A549 (cell line): ENCODE measurements around the gene GSX1. TPM values are rescaled to one million over a fixed set of nuclear protein-coding genes. Genes with fewer than 3 reads are reported as not detected.

Source experiments
- ATAC-seq, 2 experiments: fragments of 200-7000 bp in 1 of 2; fragments of >200 bp in 1 of 2; cut with Nextera tagmentation in 1 of 2; cut with Tn5 transposase in 1 of 2; 3 replicates each; pipeline versions ENCODE4 v1.8.0 to v1.9.1; 2018 to 2020; ENCODE audit warnings: mild to moderate bottlenecking in 1 of 2, moderate library complexity in 1 of 2
- CTCF ChIA-PET: fragments of 300-600 bp; sonication (Branson Sonifier 250); formaldehyde crosslinking; extraction: SDS; loops from one replicate; lab custom pipeline; 2021; ENCODE audit warnings: antibody characterized with exemption, inconsistent platforms; lab: Yijun Ruan, JAX
- POLR2A ChIA-PET: fragments of 350-600 bp; formaldehyde crosslinking; extraction: SDS; loops from one replicate; lab custom pipeline; 2021; ENCODE audit warnings: antibody characterized with exemption, inconsistent platforms; lab: Yijun Ruan, JAX
- DNase-seq, 2 experiments: peaks; one replicate each; pipeline versions ENCODE4 v3.0.0 to v3.0.0-alpha.2; 2011 to 2016; ENCODE audit warnings: low read depth in 1 of 2, low spot score in 1 of 2
- FAIRE-seq: peaks from 2 replicates; lab custom pipeline; 2011; peaks lifted over from hg19 to GRCh38; lab: Jason Lieb, UNC
- H3K27ac ChIP-seq, 2 experiments: fragments of >200 bp; sonication (Bioruptor Twin); formaldehyde crosslinking; 3 replicates each; pipeline ENCODE4 v1.5.1; 2016 to 2017
- H3K4me1 ChIP-seq: fragments of >200 bp; sonication (Bioruptor Twin); formaldehyde crosslinking; 3 replicates; pipeline ENCODE4 v1.6.1; 2016
- H3K4me2 ChIP-seq: fragments of >200 bp; sonication (Bioruptor Twin); formaldehyde crosslinking; 3 replicates; pipeline ENCODE4 v1.6.1; 2016
- H3K4me3 ChIP-seq: fragments of >200 bp; sonication (Bioruptor Twin); formaldehyde crosslinking; 3 replicates; pipeline ENCODE4 v1.5.1; 2016
- H3K9me3 ChIP-seq: fragments of >200 bp; sonication (Bioruptor Twin); formaldehyde crosslinking; 3 replicates; pipeline ENCODE4 v1.6.1; 2016
- CBX8 ChIP-seq: fragments of 200-600 bp; sonication (generic); IDR thresholded peaks from 2 replicates; pipeline ENCODE4 v1.6.1; 2016
- CEBPB ChIP-seq, 2 experiments: fragments of >200 bp in 1 of 2; sonication (Bioruptor Twin) in 1 of 2; formaldehyde crosslinking in 1 of 2; IDR thresholded peaks; 2 replicates each; pipeline ENCODE4 v1.6.1; 2012 to 2016
- CHD4 ChIP-seq: fragments of 200-600 bp; sonication (generic); IDR thresholded peaks from 2 replicates; pipeline ENCODE4 v1.6.1; 2016; ENCODE audit warnings: antibody characterized with exemption, mild to moderate bottlenecking, borderline replicate concordance
- FOSL2 ChIP-seq, 2 experiments: fragments of 450-650 bp in 1 of 2; fragments of >200 bp in 1 of 2; sonication (Bioruptor Twin) in 1 of 2; formaldehyde crosslinking; IDR thresholded peaks; 2 replicates each; pipeline versions ENCODE4 v1.5.0 to v1.6.1; 2016 to 2020; ENCODE audit warnings: mild to moderate bottlenecking in 1 of 2, moderate library complexity in 1 of 2
- HOXA7 ChIP-seq: fragments of 250-450 bp; sonication (Bioruptor Pico); IDR thresholded peaks from 2 replicates; pipeline ENCODE4 v1.5.0; 2020; ENCODE audit warnings: mild to moderate bottlenecking, moderate library complexity
- KDM5A ChIP-seq: fragments of 200-600 bp; sonication (generic); IDR thresholded peaks from 2 replicates; pipeline ENCODE4 v1.6.1; 2016; ENCODE audit warnings: antibody characterized with exemption, mild to moderate bottlenecking
- MAFK ChIP-seq: fragments of 450-650 bp; IDR thresholded peaks from 2 replicates; pipeline ENCODE4 v1.6.1; 2014; ENCODE audit not compliant: partially characterized antibody
- NR3C1 ChIP-seq: fragments of >200 bp; sonication (Bioruptor Twin); formaldehyde crosslinking; IDR thresholded peaks from 3 replicates; pipeline ENCODE4 v1.6.1; 2017
- POLR2A ChIP-seq: IDR thresholded peaks from 2 replicates; pipeline ENCODE4 v1.6.1; 2012; ENCODE audit warnings: mild to moderate bottlenecking, low read length
- POLR2AphosphoS2 ChIP-seq: conservative IDR thresholded peaks from 2 replicates; pipeline ENCODE4 v1.6.1; 2012; ENCODE audit warnings: low read length, improper control_type of control experiment, inconsistent platforms
- RAD21 ChIP-seq, 2 experiments: fragments of >200 bp in 1 of 2; sonication (Bioruptor Twin) in 1 of 2; formaldehyde crosslinking in 1 of 2; IDR thresholded peaks in 1 of 2; conservative IDR thresholded peaks in 1 of 2; 2 replicates in 1 of 2; 3 replicates in 1 of 2; pipeline ENCODE4 v1.6.1; 2012 to 2018; ENCODE audit warnings: inconsistent platforms in 1 of 2
- RARB ChIP-seq: fragments of 250-450 bp; sonication (Bioruptor Pico); IDR thresholded peaks from 2 replicates; pipeline ENCODE4 v1.8.0; 2021; ENCODE audit warnings: mild to moderate bottlenecking, moderate library complexity
- RFX5 ChIP-seq: fragments of 450-650 bp; IDR thresholded peaks from 2 replicates; pipeline ENCODE4 v1.7.1; 2014; ENCODE audit warnings: antibody characterized with exemption, mild to moderate bottlenecking, moderate library complexity
- SMC3 ChIP-seq: fragments of >200 bp; sonication (Bioruptor Twin); formaldehyde crosslinking; IDR thresholded peaks from 3 replicates; pipeline ENCODE4 v1.6.1; 2018; ENCODE audit warnings: inconsistent platforms
- SREBF2 ChIP-seq: fragments of 450-650 bp; IDR thresholded peaks from 2 replicates; pipeline ENCODE4 v1.6.1; 2014; ENCODE audit warnings: mild to moderate bottlenecking, moderate library complexity
- WGBS: methylation state at CpG from one replicate; pipeline ENCODE4 v1.1.6; 2017; ENCODE audit errors: missing lambda C conversion rate; 5-methylcytosine and 5-hydroxymethylcytosine counted together
- polyA plus RNA-seq, 4 experiments: library from polyadenylated mRNA; depleted of rRNA in 3 of 4; stranded (reverse); fragments of >200 nt; fragmentation: RNase III in 1 of 4; extraction: RNeasy Plus Mini Kit Qiagen cat#74134 plus additional on column Dnase treatment in 1 of 4; gene quantifications; 2 replicates in 3 of 4; 3 replicates in 1 of 4; pipeline ENCODE4 v1.2.3, GENCODE V29; 2011 to 2017
- TF ChIP-seq, protein P1 (sequence below): fragments of >200 bp; sonication (Bioruptor Twin); formaldehyde crosslinking; IDR thresholded peaks from 2 replicates; pipeline ENCODE4 v1.6.1; 2016
- TF ChIP-seq, protein P2 (sequence below): fragments of >200 bp; sonication (Bioruptor Twin); formaldehyde crosslinking; IDR thresholded peaks from 3 replicates; pipeline ENCODE4 v1.5.1; 2016
- TF ChIP-seq, protein P3 (sequence below): IDR thresholded peaks from 2 replicates; pipeline ENCODE4 v1.6.1; 2012
- TF ChIP-seq, protein P4 (sequence below): fragments of 150-350 bp; IDR thresholded peaks from 2 replicates; pipeline ENCODE4 v1.6.1; 2014; ENCODE audit warnings: low read depth, mild to moderate bottlenecking, low read length

Gene GSX1
- polyA plus RNA-seq, 2 of the 4 experiments (the other 2 are of a cell fraction): not detected

DNA sequence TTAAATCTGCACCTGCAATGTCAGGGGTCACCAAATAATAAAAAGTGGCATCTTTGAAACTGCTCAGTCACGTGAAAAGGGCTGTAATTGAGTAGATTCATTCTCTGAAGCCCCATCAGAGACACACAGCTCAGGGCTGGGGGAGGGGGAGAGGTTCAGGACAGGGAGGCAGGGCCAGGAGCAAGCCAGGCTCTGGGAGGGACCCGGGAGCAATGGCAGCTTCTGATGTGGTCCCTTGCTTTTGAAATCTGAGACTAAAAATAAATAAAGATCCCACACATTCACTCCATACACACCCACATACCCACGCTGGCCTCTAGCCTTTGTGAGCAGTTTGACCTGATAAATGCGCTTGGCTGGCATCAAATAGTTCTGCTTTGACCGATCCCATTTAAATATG is 32.8 kb downstream of the GSX1 start (continued):
- no peak for TF ChIP-seq RARB (CRISPR knock-in tag)
- TF ChIP-seq, all 56 proteins: peak for 0

DNA sequence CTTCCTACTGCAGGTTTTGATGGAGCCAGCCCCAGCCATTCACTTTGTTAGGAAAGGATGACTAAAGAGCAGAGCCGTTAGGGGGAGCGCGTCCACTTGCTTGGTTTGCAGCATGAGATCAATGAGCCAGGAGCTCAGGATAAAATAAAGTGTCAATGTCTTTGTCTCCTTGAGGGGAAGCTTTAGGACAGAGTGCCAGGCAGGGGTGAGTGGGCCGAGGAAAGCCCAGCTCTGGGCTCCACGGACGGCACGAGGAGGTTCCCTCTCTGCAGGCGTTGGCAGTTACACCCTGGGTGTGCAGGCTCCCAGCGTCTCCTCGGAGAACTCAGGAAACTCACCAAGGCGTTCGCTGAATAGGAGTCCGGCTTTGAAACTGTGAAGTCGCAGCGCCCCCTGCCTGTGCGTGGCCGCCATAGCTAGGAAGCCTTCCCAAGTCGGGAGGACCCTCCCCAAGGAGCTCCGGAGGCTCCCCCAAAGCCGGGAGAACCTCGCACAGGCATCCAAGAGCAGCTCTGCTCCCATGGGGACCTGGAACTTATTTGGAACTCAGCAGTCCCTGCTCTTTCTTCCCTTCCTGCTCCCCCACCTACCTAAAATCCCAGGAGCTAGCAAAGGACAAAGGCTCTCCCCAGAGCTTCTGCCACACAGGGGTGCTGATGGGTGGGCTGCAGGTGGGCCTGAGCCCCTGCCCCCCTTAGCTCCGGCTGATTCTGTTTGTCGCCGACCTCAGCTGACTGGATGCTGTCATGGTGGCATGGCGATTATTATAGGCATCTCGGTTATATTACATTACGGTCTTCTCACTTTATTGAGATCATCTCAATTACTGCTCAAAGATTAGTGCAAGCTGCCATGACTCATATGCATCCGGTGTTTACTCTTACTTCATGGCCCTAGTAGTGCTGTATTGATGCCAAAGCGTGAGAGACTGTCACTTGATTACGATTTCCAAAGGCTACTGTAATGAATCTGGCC is 34.4 kb downstream of the GSX1 start:
- DNase-seq: peak; percentile 66 to 86
- POLR2A ChIA-PET: interaction anchor here (0.6 to 1.4 kb wide), 6 partner anchors 77 to 377 kb away, joined by 3 to 6 read pairs (median 4); no protein-coding TSS in a partner anchor
- no peak for FAIRE-seq
- Histone ChIP-seq H3K4me1 (no peaks in the 10 kb centered on the region), H3K27ac (peak overlapping the region; percentile 36 to 68; a peak in 2 of 6 replicates), H3K9me3 (no peaks in the 10 kb centered on the region), H3K4me2 (peak overlapping the region; percentile 94), H3K4me3 (peak overlapping the region; percentile 34)
- 9% methylated on average over 25 of the region's 30 CpGs for WGBS
- TF ChIP-seq HOXA7 (CRISPR knock-in tag) (no peak), POLR2AphosphoS2 (no peak), CEBPB (IDR thresholded peaks at IDR 0.05) (no peak), KDM5A (no peak), SMC3 (peak; percentile 83), SREBF2 (no peak), RAD21 (conservative IDR thresholded peaks at IDR 0.05 in 1 of 2, IDR thresholded peaks at IDR 0.05 in 1 of 2) (peak; percentile 79 to 85), CBX8 (no peak), POLR2A (no peak)
- TF ChIP-seq, protein P1, sequence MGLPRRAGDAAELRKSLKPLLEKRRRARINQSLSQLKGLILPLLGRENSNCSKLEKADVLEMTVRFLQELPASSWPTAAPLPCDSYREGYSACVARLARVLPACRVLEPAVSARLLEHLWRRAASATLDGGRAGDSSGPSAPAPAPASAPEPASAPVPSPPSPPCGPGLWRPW: no peak
- TF ChIP-seq, protein P2, sequence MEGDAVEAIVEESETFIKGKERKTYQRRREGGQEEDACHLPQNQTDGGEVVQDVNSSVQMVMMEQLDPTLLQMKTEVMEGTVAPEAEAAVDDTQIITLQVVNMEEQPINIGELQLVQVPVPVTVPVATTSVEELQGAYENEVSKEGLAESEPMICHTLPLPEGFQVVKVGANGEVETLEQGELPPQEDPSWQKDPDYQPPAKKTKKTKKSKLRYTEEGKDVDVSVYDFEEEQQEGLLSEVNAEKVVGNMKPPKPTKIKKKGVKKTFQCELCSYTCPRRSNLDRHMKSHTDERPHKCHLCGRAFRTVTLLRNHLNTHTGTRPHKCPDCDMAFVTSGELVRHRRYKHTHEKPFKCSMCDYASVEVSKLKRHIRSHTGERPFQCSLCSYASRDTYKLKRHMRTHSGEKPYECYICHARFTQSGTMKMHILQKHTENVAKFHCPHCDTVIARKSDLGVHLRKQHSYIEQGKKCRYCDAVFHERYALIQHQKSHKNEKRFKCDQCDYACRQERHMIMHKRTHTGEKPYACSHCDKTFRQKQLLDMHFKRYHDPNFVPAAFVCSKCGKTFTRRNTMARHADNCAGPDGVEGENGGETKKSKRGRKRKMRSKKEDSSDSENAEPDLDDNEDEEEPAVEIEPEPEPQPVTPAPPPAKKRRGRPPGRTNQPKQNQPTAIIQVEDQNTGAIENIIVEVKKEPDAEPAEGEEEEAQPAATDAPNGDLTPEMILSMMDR: peak; percentile 79
- TF ChIP-seq, protein P3, sequence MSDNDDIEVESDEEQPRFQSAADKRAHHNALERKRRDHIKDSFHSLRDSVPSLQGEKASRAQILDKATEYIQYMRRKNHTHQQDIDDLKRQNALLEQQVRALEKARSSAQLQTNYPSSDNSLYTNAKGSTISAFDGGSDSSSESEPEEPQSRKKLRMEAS: 0 out of 2 replicates have a peak, but pooled peaks have one; percentile 22
- CTCF ChIA-PET: interaction anchor here (0.6 to 11.6 kb wide), 90 partner anchors 8 to 1628 kb away, joined by 3 to 132 read pairs (median 5); partner anchors contain the start of genes CDX2, LNX2, MTIF3 and PDX1
- ATAC-seq: peak; percentile 95

DNA sequence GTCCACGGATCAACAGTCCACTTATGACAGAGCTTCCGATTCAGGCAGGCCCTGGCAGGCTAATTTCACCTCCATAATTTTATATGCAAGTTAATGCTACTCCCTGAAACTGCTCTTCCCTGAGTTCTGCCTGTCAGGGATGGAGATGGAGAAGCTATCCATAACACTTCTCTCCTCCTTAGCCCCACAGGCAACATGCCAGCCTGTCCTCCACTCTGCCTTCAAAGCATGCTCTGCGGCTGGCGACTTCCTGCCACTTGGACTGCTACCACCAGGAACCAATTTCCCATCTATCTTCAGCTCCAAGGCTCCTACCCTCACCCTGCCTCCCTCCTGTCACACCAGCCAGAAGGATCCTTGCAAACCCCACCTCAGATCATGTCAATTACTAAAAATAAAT is 35.4 kb downstream of the GSX1 start:
- TF ChIP-seq MAFK: no peak
- no peak for TF ChIP-seq CHD4
- TF ChIP-seq NR3C1: no peak
- no peak for TF ChIP-seq RFX5
- TF ChIP-seq FOSL2 (IDR thresholded peaks at IDR 0.05): no peak
- TF ChIP-seq FOSL2 (CRISPR knock-in tag; IDR thresholded peaks at IDR 0.05): no peak
- TF ChIP-seq, protein P4, sequence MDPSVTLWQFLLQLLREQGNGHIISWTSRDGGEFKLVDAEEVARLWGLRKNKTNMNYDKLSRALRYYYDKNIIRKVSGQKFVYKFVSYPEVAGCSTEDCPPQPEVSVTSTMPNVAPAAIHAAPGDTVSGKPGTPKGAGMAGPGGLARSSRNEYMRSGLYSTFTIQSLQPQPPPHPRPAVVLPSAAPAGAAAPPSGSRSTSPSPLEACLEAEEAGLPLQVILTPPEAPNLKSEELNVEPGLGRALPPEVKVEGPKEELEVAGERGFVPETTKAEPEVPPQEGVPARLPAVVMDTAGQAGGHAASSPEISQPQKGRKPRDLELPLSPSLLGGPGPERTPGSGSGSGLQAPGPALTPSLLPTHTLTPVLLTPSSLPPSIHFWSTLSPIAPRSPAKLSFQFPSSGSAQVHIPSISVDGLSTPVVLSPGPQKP: no peak
- TF ChIP-seq, protein P2: no peak
- FAIRE-seq (no peak), ATAC-seq (no peak), DNase-seq (no peak)
- Histone ChIP-seq H3K4me2 (no peak overlapping the region), H3K27ac (no peak overlapping the region), H3K4me1 (no peaks in the 10 kb centered on the region), H3K9me3 (no peaks in the 10 kb centered on the region), H3K4me3 (no peak overlapping the region)
- POLR2A ChIA-PET: no interaction called here
- CTCF ChIA-PET: interaction anchor here (0.8 to 11.6 kb wide), 18 partner anchors 12 to 466 kb away, joined by 3 to 132 read pairs (median 12); partner anchors contain the start of gene MTIF3
- WGBS: 68% methylated on average over 4 of the region's 4 CpGs
